Chondrocyte (in vitro differentiated cells): ENCODE results near the gene MEIS2. TPM values are rescaled to one million over a fixed set of nuclear protein-coding genes. Genes with fewer than 3 reads are reported as not detected.

Source experiments
- DNase-seq: peaks from one replicate; pipeline ENCODE4 v3.0.0; 2021; ENCODE audit warnings: mixed read lengths, low spot score
- H3K27ac Mint-ChIP-seq: one replicate; pipeline ENCODE4 v1.8.0; 2021; ENCODE audit warnings: mild to moderate bottlenecking, moderate library complexity, mixed read lengths; ENCODE audit not compliant: unreplicated experiment
- H3K27me3 Mint-ChIP-seq: 2 replicates; pipeline ENCODE4 v1.8.0; 2021; ENCODE audit warnings: low read depth, mixed read lengths
- H3K36me3 Mint-ChIP-seq: 2 replicates; pipeline ENCODE4 v1.8.0; 2021; ENCODE audit warnings: low read depth, mixed read lengths
- H3K4me1 Mint-ChIP-seq: 2 replicates; pipeline ENCODE4 v1.8.0; 2021; ENCODE audit warnings: low read depth, mild to moderate bottlenecking, mixed read lengths
- H3K4me3 Mint-ChIP-seq: one replicate; pipeline ENCODE4 v1.8.0; 2021; ENCODE audit warnings: mild to moderate bottlenecking, moderate library complexity, mixed read lengths; ENCODE audit not compliant: unreplicated experiment
- H3K9me3 Mint-ChIP-seq: 2 replicates; pipeline ENCODE4 v1.8.0; 2021; ENCODE audit warnings: low read depth, mixed read lengths
- CTCF ChIP-seq: fragments of 200-600 bp; sonication (generic); IDR thresholded peaks from 2 replicates; pipeline ENCODE4 v1.5.0; 2021; ENCODE audit warnings: antibody characterized with exemption, mild to moderate bottlenecking, moderate library complexity
- total RNA-seq: library from RNA; stranded (reverse); gene quantifications from 3 replicates; pipeline ENCODE4 v1.2.1, GENCODE V29; 2021

Gene MEIS2
- total RNA-seq, 1 donor from 2014 or later: 28.3 TPM

GRCh38 chr15:37037071-37037655 lies 63.2 kb downstream of the MEIS2 start:
- no peak overlapping the region for H3K4me3 Mint-ChIP-seq
- H3K4me1 Mint-ChIP-seq: peaks cover 22% of the 10 kb centered on the region
- peaks cover 8% of the 10 kb centered on the region for H3K36me3 Mint-ChIP-seq
- H3K27ac Mint-ChIP-seq: no peak overlapping the region
- no peaks in the 10 kb centered on the region for H3K27me3 Mint-ChIP-seq
- H3K9me3 Mint-ChIP-seq: no peaks in the 10 kb centered on the region
- no peak for DNase-seq
- TF ChIP-seq CTCF: no peak

GRCh38 chr15:37034835-37035748 lies 65.3 kb downstream of the MEIS2 start:
- Mint-ChIP-seq H3K27me3 (no peaks in the 10 kb centered on the region), H3K9me3 (no peaks in the 10 kb centered on the region), H3K36me3 (peaks cover 9% of the 10 kb centered on the region), H3K4me1 (peaks cover 31% of the 10 kb centered on the region), H3K4me3 (no peak overlapping the region), H3K27ac (no peak overlapping the region)
- TF ChIP-seq CTCF: no peak
- DNase-seq: no peak

DNA sequence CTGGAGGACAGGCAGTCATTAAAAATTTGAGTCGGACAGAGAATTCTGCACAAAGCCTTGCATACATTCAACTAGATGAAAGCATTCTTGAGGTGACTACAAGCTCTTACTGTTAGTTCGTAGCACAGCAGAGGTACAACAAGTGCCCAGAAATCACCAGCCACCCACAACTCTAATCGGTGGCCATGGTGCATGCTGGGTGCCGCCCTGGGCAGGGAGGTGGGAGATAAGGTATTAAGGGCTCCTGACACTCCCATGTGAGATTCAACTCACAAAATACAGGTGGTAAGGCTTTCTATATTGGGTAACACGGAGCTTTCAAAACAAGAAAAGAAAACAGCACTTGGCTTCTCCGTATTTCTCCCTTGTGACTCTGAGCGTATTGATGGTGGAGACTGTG lies 66.0 kb downstream of the MEIS2 start:
- Mint-ChIP-seq H3K4me1 (peaks cover 30% of the 10 kb centered on the region), H3K27me3 (no peaks in the 10 kb centered on the region), H3K36me3 (peaks cover 11% of the 10 kb centered on the region), H3K27ac (no peak overlapping the region), H3K9me3 (no peaks in the 10 kb centered on the region), H3K4me3 (no peak overlapping the region)
- no peak for TF ChIP-seq CTCF
- no peak for DNase-seq

DNA sequence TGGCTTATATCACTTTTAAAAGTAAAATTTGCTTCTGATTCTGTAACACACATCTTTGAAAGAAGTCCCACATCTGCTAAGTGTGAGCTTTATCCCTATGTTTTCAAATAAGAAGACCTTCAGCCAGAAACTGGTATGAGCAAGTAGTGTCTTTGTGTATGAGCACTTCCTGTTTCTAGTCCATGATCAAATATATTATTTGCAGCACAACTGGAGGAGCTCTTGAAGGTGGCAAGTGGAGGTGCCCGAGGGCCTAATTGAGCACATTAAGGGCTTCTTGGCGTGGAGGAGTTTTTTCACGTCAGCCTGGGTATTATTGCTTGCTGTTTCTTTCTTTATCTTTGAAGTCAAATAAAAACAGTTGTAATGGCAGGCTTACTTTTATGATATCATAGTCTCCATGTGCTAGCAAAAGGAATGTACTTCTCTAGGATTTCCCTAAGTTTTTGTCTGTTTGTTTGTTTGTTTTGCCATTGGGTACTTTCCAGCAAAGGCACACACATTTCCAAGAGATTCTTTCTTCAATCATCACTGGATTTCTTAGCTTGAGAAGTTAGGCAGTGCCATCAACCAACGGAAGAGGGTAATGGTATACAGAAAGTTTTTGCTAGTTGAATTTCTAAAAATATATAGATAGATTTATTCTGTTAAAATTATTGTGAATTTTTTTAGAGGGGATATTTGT lies 68.1 kb downstream of the MEIS2 start:
- Mint-ChIP-seq H3K27ac (peak overlapping the region; percentile 51), H3K36me3 (peaks cover 11% of the 10 kb centered on the region), H3K4me3 (no peak overlapping the region), H3K27me3 (no peaks in the 10 kb centered on the region), H3K9me3 (no peaks in the 10 kb centered on the region), H3K4me1 (peaks cover 11% of the 10 kb centered on the region)
- no peak for DNase-seq
- no peak for TF ChIP-seq CTCF

DNA sequence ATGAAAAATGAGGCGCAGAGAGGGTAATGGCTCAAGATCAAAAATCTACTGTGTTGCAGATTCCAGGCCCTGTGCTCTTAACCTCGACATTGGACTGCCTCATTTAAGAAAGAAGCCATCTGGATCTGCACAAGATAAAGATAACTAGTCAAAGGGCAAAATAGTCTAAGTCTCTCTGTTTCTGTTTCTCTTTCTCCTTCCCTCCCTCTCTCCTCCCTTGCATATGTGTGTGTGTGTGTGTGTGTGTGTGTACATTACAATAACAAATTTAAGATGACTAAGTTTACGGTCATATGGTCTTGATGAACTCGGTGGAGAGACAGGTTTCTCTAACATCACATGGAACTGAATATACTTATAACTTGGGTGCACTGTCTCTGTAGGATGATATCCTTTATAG lies 69.2 kb downstream of the MEIS2 start:
- no peak for DNase-seq
- H3K4me3 Mint-ChIP-seq: no peak overlapping the region
- no peaks in the 10 kb centered on the region for H3K27me3 Mint-ChIP-seq
- H3K27ac Mint-ChIP-seq: no peak overlapping the region
- H3K9me3 Mint-ChIP-seq: no peaks in the 10 kb centered on the region
- no peak for TF ChIP-seq CTCF
- H3K36me3 Mint-ChIP-seq: peaks cover 8% of the 10 kb centered on the region
- H3K4me1 Mint-ChIP-seq: peaks cover 11% of the 10 kb centered on the region
